Calu3 (cell line): ENCODE measurements around the gene PIEZO1. TPM values are rescaled to one million over a fixed set of nuclear protein-coding genes. Genes with fewer than 3 reads are reported as not detected.
A peak's percentile ranks its signal among the peaks of the same experiment; 100 is the strongest.

Source experiments
- BruUV-seq: library from RNA; stranded (reverse); fragments of 400-500 nt; replicated peaks from 2 replicates; lab custom pipeline; 2021; lab: Mats Ljungman, UMichigan
- CTCF ChIA-PET: fragments of 300-600 bp; sonication (Branson Sonifier 250); formaldehyde crosslinking; loops from one replicate; lab custom pipeline; 2022; ENCODE audit warnings: antibody characterized with exemption; lab: Charles Lee
- DNase-seq: peaks from one replicate; pipeline ENCODE4 v3.0.0; 2022
- H3K27ac Mint-ChIP-seq: one replicate; pipeline ENCODE4 v1.8.0; 2022; ENCODE audit warnings: mixed read lengths; ENCODE audit not compliant: unreplicated experiment
- H3K27me3 Mint-ChIP-seq: one replicate; pipeline ENCODE4 v1.8.0; 2022; ENCODE audit warnings: mixed read lengths; ENCODE audit not compliant: unreplicated experiment
- H3K36me3 Mint-ChIP-seq: one replicate; pipeline ENCODE4 v1.8.0; 2022; ENCODE audit warnings: mild to moderate bottlenecking, moderate library complexity, mixed read lengths; ENCODE audit not compliant: insufficient read depth, unreplicated experiment
- H3K4me1 Mint-ChIP-seq: one replicate; pipeline ENCODE4 v1.8.0; 2022; ENCODE audit warnings: mild to moderate bottlenecking, low read depth, mixed read lengths; ENCODE audit not compliant: unreplicated experiment
- H3K4me3 Mint-ChIP-seq: one replicate; pipeline ENCODE4 v1.8.0; 2022; ENCODE audit warnings: mild to moderate bottlenecking, low read depth, moderate library complexity, mixed read lengths; ENCODE audit not compliant: unreplicated experiment
- H3K9me3 Mint-ChIP-seq: one replicate; pipeline ENCODE4 v1.8.0; 2022; ENCODE audit warnings: low read depth, mixed read lengths; ENCODE audit not compliant: unreplicated experiment
- CTCF ChIP-seq: fragments of 200-600 bp; IDR thresholded peaks from one replicate; pipeline ENCODE4 v1.8.0; 2022; ENCODE audit warnings: antibody characterized with exemption; ENCODE audit not compliant: unreplicated experiment
- intact Hi-C: fragments of 100-400 bp; cut with micrococcal nuclease; formaldehyde crosslinking; loops from one replicate; pipeline ENCODE4 v1.10.0; 2022; ENCODE audit not compliant: unreplicated experiment
- total RNA-seq: library from RNA; stranded (reverse); gene quantifications from 2 replicates; pipeline ENCODE4 v1.2.3, GENCODE V29; 2022

The PIEZO1 gene
- total RNA-seq, 1 experiment from 2014 or later, result 199 TPM

DNA sequence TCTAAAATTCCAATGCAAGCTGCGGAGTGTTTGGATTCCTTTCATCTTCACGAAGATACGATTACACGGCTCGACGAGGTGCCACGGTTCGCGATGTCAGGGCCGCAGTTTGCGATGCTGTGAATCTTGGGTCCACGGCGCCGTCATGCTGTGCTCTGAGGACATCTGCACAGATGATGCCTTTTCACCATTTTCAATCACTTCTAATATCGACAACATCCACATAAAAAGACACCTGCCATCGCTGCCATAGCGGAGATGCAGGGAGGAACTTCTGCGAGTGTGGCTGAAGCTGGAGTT lies 33.5 kb upstream of the PIEZO1 start:
- no TSS peak for BruUV-seq
- DNase-seq, result no peak
- H3K9me3 Mint-ChIP-seq, result no peaks in the 10 kb centered on the region
- peaks cover 13% of the 10 kb centered on the region for H3K36me3 Mint-ChIP-seq
- no peak for TF ChIP-seq CTCF
- no peaks in the 10 kb centered on the region for H3K4me1 Mint-ChIP-seq
- H3K27me3 Mint-ChIP-seq, result no peaks in the 10 kb centered on the region
- CTCF ChIA-PET, result interaction anchor here (1.0 to 1.6 kb wide), 2 partner anchors 39 to 349 kb away, joined by 3 to 4 read pairs; no protein-coding TSS in a partner anchor
- intact Hi-C loops, result loop anchor here (5.0 kb wide), 1 partner anchor 399 kb away; the partner anchor contains the start of gene ZNF778
- H3K27ac Mint-ChIP-seq, result no peak overlapping the region
- no peak overlapping the region for H3K4me3 Mint-ChIP-seq

DNA sequence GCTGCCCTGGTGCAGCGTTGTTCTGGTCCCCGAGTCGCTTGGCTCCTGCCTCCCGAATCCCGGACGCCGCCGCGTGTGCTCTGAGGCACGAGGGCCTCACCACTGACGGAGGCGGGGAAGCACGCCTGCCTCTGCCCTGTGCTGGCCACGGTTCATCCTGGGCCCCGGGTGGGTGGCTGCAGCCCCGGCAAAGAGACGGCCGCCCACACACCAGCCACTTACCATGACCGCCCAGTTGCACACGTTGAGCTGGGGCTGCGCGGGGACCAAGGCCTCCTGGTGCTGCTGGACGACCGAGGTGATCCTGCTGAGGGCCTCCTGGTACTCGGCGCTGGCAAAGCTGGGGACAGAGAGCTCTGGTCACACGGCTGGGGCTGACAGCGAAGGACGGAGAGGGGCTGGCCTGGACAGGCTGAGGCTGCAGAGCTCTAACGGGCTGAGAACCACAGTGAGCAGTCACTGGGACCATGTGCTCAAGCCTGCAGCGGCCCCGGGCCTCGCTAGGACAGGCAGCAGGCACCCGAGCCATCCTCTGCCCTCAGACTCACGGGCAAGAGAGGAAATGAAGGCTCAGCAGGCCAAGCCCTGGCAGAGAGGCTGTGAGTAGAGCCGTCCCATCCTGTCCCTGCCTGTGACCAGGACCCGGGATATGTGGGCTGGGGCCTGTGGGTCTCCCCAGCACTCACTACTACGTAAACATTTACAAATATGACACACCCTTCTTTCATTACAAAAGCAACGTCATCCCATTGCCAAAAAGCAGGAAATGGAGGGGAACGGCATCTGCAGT lies 33.0 kb upstream of the PIEZO1 start:
- Mint-ChIP-seq H3K4me3 (no peak overlapping the region), H3K36me3 (peaks cover 14% of the 10 kb centered on the region), H3K27me3 (no peaks in the 10 kb centered on the region), H3K4me1 (no peaks in the 10 kb centered on the region), H3K27ac (no peak overlapping the region), H3K9me3 (no peaks in the 10 kb centered on the region)
- no peak for TF ChIP-seq CTCF
- CTCF ChIA-PET, result interaction anchor here (0.6 to 1.6 kb wide), 3 partner anchors 40 to 353 kb away, joined by 3 to 4 read pairs (median 3); no protein-coding TSS in a partner anchor
- DNase-seq, result no peak
- intact Hi-C loops, result loop anchor here (5.0 kb wide), 1 partner anchor 399 kb away; the partner anchor contains the start of gene ZNF778
- BruUV-seq, result no TSS peak

- no peak for TF ChIP-seq CTCF
- no peaks in the 10 kb centered on the region for H3K27me3 Mint-ChIP-seq
- H3K27ac Mint-ChIP-seq, result no peak overlapping the region
- CTCF ChIA-PET, result interaction anchor here (1.3 kb wide), 1 partner anchor 40 kb away, joined by 8 read pairs; the partner anchor contains the start of genes GALNS and TRAPPC2L
- H3K4me3 Mint-ChIP-seq, result no peak overlapping the region
- H3K4me1 Mint-ChIP-seq, result no peaks in the 10 kb centered on the region
- intact Hi-C loops, result loop anchor here (5.0 kb wide), 1 partner anchor 400 kb away; the partner anchor contains the start of gene ZNF778
- H3K36me3 Mint-ChIP-seq, result peaks cover 24% of the 10 kb centered on the region
- no peaks in the 10 kb centered on the region for H3K9me3 Mint-ChIP-seq
- no peak for DNase-seq
- BruUV-seq, result no TSS peak
These were observed 31.9 kb upstream of the PIEZO1 start for GRCh38 chr16:88816736-88817535.

- DNase-seq, result peak; percentile 84
- no TSS peak for BruUV-seq
- Mint-ChIP-seq H3K36me3 (peaks cover 33% of the 10 kb centered on the region), H3K4me3 (no peak overlapping the region), H3K4me1 (no peaks in the 10 kb centered on the region), H3K9me3 (no peaks in the 10 kb centered on the region), H3K27ac (no peak overlapping the region), H3K27me3 (no peaks in the 10 kb centered on the region)
- intact Hi-C loops, result loop anchor here (5.0 kb wide), 1 partner anchor 401 kb away; the partner anchor contains the start of gene ZNF778
- CTCF ChIA-PET, result interaction anchor here (0.6 to 1.3 kb wide), 2 partner anchors 41 to 128 kb away, joined by 3 to 8 read pairs; partner anchors contain the start of genes GALNS and TRAPPC2L
- TF ChIP-seq CTCF, result peak; percentile 96
These were observed 31.0 kb upstream of the PIEZO1 start for GRCh38 chr16:88815901-88816589.
